WTC11 (cell line): Measurements from ENCODE around the gene SHCBP1. TPM values are rescaled to one million over a fixed set of nuclear protein-coding genes. Genes with fewer than 3 reads are reported as not detected.
A peak's percentile ranks its signal among the peaks of the same experiment; 100 is the strongest.

ENCODE experiments used
- ATAC-seq: fragments of 200-7000 bp; cut with Tn5 transposase; 2 replicates; pipeline ENCODE4 v1.10.0; 2021; ENCODE audit warnings: mild to moderate bottlenecking, moderate library complexity
- CTCF ChIA-PET: fragments of 300-600 bp; sonication (Branson Sonifier 250); formaldehyde crosslinking; loops from one replicate; lab custom pipeline; 2021; ENCODE audit warnings: antibody characterized with exemption; lab: Charles Lee
- POLR2A ChIA-PET: fragments of 350-600 bp; sonication (Branson Sonifier 250); formaldehyde crosslinking; loops from one replicate; lab custom pipeline; 2021; ENCODE audit warnings: antibody characterized with exemption; lab: Charles Lee
- DNase-seq: peaks from one replicate; pipeline ENCODE4 v3.0.0; 2021; ENCODE audit warnings: low spot score
- H3K27ac Mint-ChIP-seq: 2 replicates; pipeline ENCODE4 v1.8.0; 2021; ENCODE audit warnings: mixed read lengths
- H3K27me3 Mint-ChIP-seq: 2 replicates; pipeline ENCODE4 v1.8.0; 2021; ENCODE audit warnings: low read depth, mild to moderate bottlenecking, moderate library complexity, mixed read lengths
- H3K36me3 Mint-ChIP-seq: 2 replicates; pipeline ENCODE4 v1.8.0; 2021; ENCODE audit warnings: mixed read lengths
- H3K4me1 Mint-ChIP-seq: 2 replicates; pipeline ENCODE4 v1.8.0; 2022; ENCODE audit warnings: mixed read lengths
- H3K4me3 Mint-ChIP-seq: 2 replicates; pipeline ENCODE4 v1.8.0; 2021; ENCODE audit warnings: mild to moderate bottlenecking, moderate library complexity, mixed read lengths
- H3K9me3 Mint-ChIP-seq: 2 replicates; pipeline ENCODE4 v1.8.0; 2021; ENCODE audit warnings: mixed read lengths
- ATF1 ChIP-seq: sonication (generic); formaldehyde crosslinking; IDR thresholded peaks from 2 replicates; pipeline ENCODE4 v1.8.1; 2023; ENCODE audit warnings: mild to moderate bottlenecking, moderate library complexity, missing genetic modification reagents
- CREB1 ChIP-seq: sonication (generic); formaldehyde crosslinking; IDR thresholded peaks from 2 replicates; pipeline ENCODE4 v1.8.0; 2023; ENCODE audit warnings: mild to moderate bottlenecking, missing genetic modification reagents
- ELF4 ChIP-seq: sonication (generic); formaldehyde crosslinking; IDR thresholded peaks from 2 replicates; pipeline ENCODE4 v1.8.1; 2022; ENCODE audit warnings: low read depth, mild to moderate bottlenecking, moderate library complexity, missing genetic modification reagents
- ESRRA ChIP-seq: sonication (generic); formaldehyde crosslinking; IDR thresholded peaks from 2 replicates; pipeline ENCODE4 v1.8.1; 2022; ENCODE audit warnings: mild to moderate bottlenecking, missing genetic modification reagents, borderline replicate concordance
- FOXK1 ChIP-seq: sonication (generic); formaldehyde crosslinking; IDR thresholded peaks from 2 replicates; pipeline ENCODE4 v1.8.0; 2022; ENCODE audit warnings: mild to moderate bottlenecking, moderate library complexity, missing genetic modification reagents
- GTF2I ChIP-seq: fragments of 250-450 bp; sonication (Bioruptor Pico); conservative IDR thresholded peaks from 2 replicates; pipeline ENCODE4 v1.4.0; 2021; ENCODE audit warnings: mild to moderate bottlenecking
- MYBL2 ChIP-seq: sonication (generic); formaldehyde crosslinking; IDR thresholded peaks from 2 replicates; pipeline ENCODE4 v1.8.1; 2023; ENCODE audit warnings: mild to moderate bottlenecking, moderate library complexity, missing genetic modification reagents
- NFATC4 ChIP-seq: fragments of 250-450 bp; sonication (Bioruptor Pico); IDR thresholded peaks from 2 replicates; pipeline ENCODE4 v1.9.0; 2021; ENCODE audit warnings: mild to moderate bottlenecking
- NFE2L1 ChIP-seq: sonication (generic); formaldehyde crosslinking; IDR thresholded peaks from 2 replicates; pipeline ENCODE4 v1.8.1; 2023; ENCODE audit warnings: missing genetic modification reagents
- NFYB ChIP-seq: sonication (generic); formaldehyde crosslinking; conservative IDR thresholded peaks from 2 replicates; pipeline ENCODE4 v1.8.0; 2022; ENCODE audit warnings: low read depth, missing genetic modification reagents
- RELA ChIP-seq: sonication (generic); formaldehyde crosslinking; IDR thresholded peaks from 2 replicates; pipeline ENCODE4 v1.8.1; 2022; ENCODE audit warnings: missing genetic modification reagents, mild to moderate bottlenecking, borderline replicate concordance
- SP1 ChIP-seq: sonication (generic); formaldehyde crosslinking; conservative IDR thresholded peaks from 2 replicates; pipeline ENCODE4 v1.8.1; 2022; ENCODE audit warnings: missing genetic modification reagents
- TCF7 ChIP-seq: sonication (generic); formaldehyde crosslinking; IDR thresholded peaks from 2 replicates; pipeline ENCODE4 v1.8.0; 2022; ENCODE audit warnings: mild to moderate bottlenecking, low read depth, missing genetic modification reagents, moderate library complexity
- ZMAT4 ChIP-seq: fragments of 250-450 bp; sonication (Bioruptor Pico); IDR thresholded peaks from 2 replicates; pipeline ENCODE4 v1.9.0; 2021; ENCODE audit warnings: mild to moderate bottlenecking
- total RNA-seq: library from RNA; stranded (reverse); gene quantifications from 3 replicates; pipeline ENCODE4 v1.2.3, GENCODE V29; 2021
- TF ChIP-seq, protein P1 (sequence below): sonication (generic); formaldehyde crosslinking; IDR thresholded peaks from 2 replicates; pipeline ENCODE4 v1.8.1; 2023; ENCODE audit warnings: mild to moderate bottlenecking, missing genetic modification reagents, moderate library complexity
- TF ChIP-seq, protein P2 (sequence below): sonication (generic); formaldehyde crosslinking; conservative IDR thresholded peaks from 2 replicates; pipeline ENCODE4 v1.8.1; 2023; ENCODE audit warnings: mild to moderate bottlenecking, low read depth, missing genetic modification reagents, moderate library complexity
- TF ChIP-seq, protein P3 (sequence below): sonication (generic); formaldehyde crosslinking; IDR thresholded peaks from 2 replicates; pipeline ENCODE4 v1.8.0; 2022; ENCODE audit warnings: mild to moderate bottlenecking, missing genetic modification reagents

Gene SHCBP1
- total RNA-seq, 1 experiment from 2014 or later: 20.2 TPM

GRCh38 chr16:46650254-46650623 lies 29.1 kb upstream of the SHCBP1 start:
- ChIA-PET POLR2A (no interaction called here), CTCF (interaction anchor here (0.7 kb wide), 1 partner anchor 24 kb away, joined by 3 read pairs; no protein-coding TSS in a partner anchor)
- H3K4me1 Mint-ChIP-seq: peaks cover 4% of the 10 kb centered on the region; the same call in 1 of the 2 replicates

DNA sequence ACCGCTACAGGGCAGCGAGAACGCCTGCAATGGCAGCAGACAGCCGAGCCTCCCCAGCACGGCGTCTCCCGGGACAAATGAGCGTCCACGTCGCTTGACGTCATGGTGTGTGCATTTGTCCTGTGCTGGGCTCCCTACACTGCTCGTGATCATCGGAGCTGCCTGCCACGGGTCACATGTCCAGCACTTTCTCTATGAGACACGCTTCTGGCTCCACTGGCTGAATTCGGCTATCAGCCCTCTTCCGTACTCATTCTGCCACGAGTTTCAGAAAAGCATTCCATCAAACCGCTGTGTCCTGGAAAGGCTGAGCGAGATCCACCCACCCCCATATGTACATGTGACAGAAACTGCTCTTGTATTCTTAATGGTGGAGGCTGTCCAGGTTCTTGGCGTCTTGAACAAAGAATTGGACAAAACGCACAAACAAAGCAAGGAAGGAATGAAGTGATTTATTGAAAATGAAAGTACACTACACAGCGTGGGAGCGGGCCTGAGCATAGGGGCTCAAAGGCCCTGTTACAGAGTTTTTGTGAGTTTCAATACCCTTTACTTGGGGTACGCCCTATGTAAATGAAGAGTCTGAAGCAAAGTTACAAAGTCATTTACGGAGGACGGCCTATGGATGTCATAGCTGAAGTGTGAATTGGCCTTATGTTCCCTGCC lies 28.5 kb upstream of the SHCBP1 start:
- Mint-ChIP-seq H3K4me3 (no peak overlapping the region), H3K9me3 (peaks cover 17% of the 10 kb centered on the region), H3K4me1 (peaks cover 4% of the 10 kb centered on the region; the same call in 1 of the 2 replicates), H3K27ac (no peak overlapping the region), H3K27me3 (peaks cover 4% of the 10 kb centered on the region), H3K36me3 (no peaks in the 10 kb centered on the region)
- CTCF ChIA-PET: no interaction called here
- ATAC-seq: no peak
- TF ChIP-seq ESRRA (CRISPR knock-in tag): no peak
- no peak for TF ChIP-seq NFYB (CRISPR knock-in tag)
- no peak for TF ChIP-seq SP1 (CRISPR knock-in tag)
- no peak for TF ChIP-seq MYBL2 (CRISPR knock-in tag)
- TF ChIP-seq, protein P1, sequence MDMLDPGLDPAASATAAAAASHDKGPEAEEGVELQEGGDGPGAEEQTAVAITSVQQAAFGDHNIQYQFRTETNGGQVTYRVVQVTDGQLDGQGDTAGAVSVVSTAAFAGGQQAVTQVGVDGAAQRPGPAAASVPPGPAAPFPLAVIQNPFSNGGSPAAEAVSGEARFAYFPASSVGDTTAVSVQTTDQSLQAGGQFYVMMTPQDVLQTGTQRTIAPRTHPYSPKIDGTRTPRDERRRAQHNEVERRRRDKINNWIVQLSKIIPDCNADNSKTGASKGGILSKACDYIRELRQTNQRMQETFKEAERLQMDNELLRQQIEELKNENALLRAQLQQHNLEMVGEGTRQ (CRISPR knock-in tag): no peak
- DNase-seq: no peak
- POLR2A ChIA-PET: no interaction called here

More at GRCh38 chr16:46650254-46650623, 29.1 kb upstream of the SHCBP1 start:
- no peak overlapping the region for H3K27ac Mint-ChIP-seq
- H3K4me3 Mint-ChIP-seq: no peak overlapping the region
- H3K36me3 Mint-ChIP-seq: no peaks in the 10 kb centered on the region
- TF ChIP-seq TCF7 (CRISPR knock-in tag): no peak
- TF ChIP-seq RELA: no peak
- no peak for DNase-seq
- H3K27me3 Mint-ChIP-seq: no peaks in the 10 kb centered on the region; the same call in 1 of the 2 replicates
- peaks cover 12% of the 10 kb centered on the region for H3K9me3 Mint-ChIP-seq
- no peak for ATAC-seq

DNA sequence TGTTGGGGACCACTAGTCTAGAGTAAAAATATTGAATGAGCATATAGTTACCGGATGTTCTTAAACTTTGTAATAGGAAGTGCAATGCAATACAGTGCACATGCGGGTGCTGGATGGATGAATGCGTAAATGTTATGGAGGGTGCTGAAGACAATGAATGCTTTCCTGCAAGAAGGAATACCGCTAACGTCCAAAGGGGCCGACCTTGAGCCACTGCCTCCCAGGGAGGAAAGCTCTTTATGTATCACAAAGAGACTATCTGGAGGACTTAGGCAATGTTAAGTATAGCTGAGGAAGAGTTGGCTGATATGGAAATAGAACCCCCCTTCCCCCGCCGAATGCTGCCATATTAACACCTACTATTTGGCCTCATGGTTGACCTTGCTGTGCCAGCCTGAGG lies 27.5 kb upstream of the SHCBP1 start:
- H3K4me3 Mint-ChIP-seq: no peak overlapping the region
- peak; percentile 35 for DNase-seq

More for the DNA sequence above, 27.5 kb upstream of the SHCBP1 start:
- Mint-ChIP-seq H3K27ac (no peak overlapping the region), H3K4me1 (peaks cover 4% of the 10 kb centered on the region; the same call in 1 of the 2 replicates), H3K36me3 (no peaks in the 10 kb centered on the region), H3K9me3 (peaks cover 28% of the 10 kb centered on the region), H3K27me3 (peaks cover 13% of the 10 kb centered on the region)
- peak; percentile 89 for ATAC-seq
- POLR2A ChIA-PET: no interaction called here
- TF ChIP-seq FOXK1 (CRISPR knock-in tag) (no peak), ELF4 (CRISPR knock-in tag) (no peak), GTF2I (CRISPR knock-in tag) (no peak), CREB1 (CRISPR knock-in tag) (no peak), ATF1 (CRISPR knock-in tag) (no peak), NFE2L1 (CRISPR knock-in tag) (no peak), NFATC4 (CRISPR knock-in tag) (no peak), ZMAT4 (CRISPR knock-in tag) (no peak)
- TF ChIP-seq, protein P2, sequence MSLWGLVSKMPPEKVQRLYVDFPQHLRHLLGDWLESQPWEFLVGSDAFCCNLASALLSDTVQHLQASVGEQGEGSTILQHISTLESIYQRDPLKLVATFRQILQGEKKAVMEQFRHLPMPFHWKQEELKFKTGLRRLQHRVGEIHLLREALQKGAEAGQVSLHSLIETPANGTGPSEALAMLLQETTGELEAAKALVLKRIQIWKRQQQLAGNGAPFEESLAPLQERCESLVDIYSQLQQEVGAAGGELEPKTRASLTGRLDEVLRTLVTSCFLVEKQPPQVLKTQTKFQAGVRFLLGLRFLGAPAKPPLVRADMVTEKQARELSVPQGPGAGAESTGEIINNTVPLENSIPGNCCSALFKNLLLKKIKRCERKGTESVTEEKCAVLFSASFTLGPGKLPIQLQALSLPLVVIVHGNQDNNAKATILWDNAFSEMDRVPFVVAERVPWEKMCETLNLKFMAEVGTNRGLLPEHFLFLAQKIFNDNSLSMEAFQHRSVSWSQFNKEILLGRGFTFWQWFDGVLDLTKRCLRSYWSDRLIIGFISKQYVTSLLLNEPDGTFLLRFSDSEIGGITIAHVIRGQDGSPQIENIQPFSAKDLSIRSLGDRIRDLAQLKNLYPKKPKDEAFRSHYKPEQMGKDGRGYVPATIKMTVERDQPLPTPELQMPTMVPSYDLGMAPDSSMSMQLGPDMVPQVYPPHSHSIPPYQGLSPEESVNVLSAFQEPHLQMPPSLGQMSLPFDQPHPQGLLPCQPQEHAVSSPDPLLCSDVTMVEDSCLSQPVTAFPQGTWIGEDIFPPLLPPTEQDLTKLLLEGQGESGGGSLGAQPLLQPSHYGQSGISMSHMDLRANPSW (CRISPR knock-in tag): no peak
- TF ChIP-seq, protein P3, sequence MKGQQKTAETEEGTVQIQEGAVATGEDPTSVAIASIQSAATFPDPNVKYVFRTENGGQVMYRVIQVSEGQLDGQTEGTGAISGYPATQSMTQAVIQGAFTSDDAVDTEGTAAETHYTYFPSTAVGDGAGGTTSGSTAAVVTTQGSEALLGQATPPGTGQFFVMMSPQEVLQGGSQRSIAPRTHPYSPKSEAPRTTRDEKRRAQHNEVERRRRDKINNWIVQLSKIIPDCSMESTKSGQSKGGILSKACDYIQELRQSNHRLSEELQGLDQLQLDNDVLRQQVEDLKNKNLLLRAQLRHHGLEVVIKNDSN (CRISPR knock-in tag): no peak
- CTCF ChIA-PET: interaction anchor here (0.6 to 1.4 kb wide), 10 partner anchors 16 to 160 kb away, joined by 3 to 8 read pairs (median 3); no protein-coding TSS in a partner anchor
